SK-N-SH (cell line): Measurements from ENCODE around the gene ACOXL. TPM values are rescaled to one million over a fixed set of nuclear protein-coding genes. Genes with fewer than 3 reads are reported as not detected.

Experiments used
- CTCF ChIA-PET: fragments of 300-600, 350-600 bp; formaldehyde crosslinking; extraction: SDS; loops from one replicate; lab custom pipeline; 2021; lab: Yijun Ruan, JAX
- POLR2A ChIA-PET: fragments of 350-600 bp; sonication (Branson Sonifier 250); formaldehyde crosslinking; extraction: SDS; loops from one replicate; lab custom pipeline; 2020; ENCODE audit warnings: antibody characterized with exemption, inconsistent platforms; lab: Yijun Ruan, JAX
- DNase-seq: peaks from one replicate; pipeline ENCODE4 v3.0.0; 2012
- H2AFZ ChIP-seq: fragments of 200-600 bp; sonication (generic); 2 replicates; pipeline ENCODE4 v1.8.1; 2016; ENCODE audit warnings: antibody characterized with exemption, mild to moderate bottlenecking, low read depth
- H3F3A ChIP-seq: fragments of 200-600 bp; sonication (generic); replicated peaks from 2 replicates; pipeline ENCODE3; 2016; ENCODE audit warnings: antibody characterized with exemption, mild to moderate bottlenecking; ENCODE audit not compliant: insufficient read depth
- H3K27ac ChIP-seq, 2 experiments: fragments of 200-500 bp in 1 of 2; fragments of 200-600 bp in 1 of 2; sonication (Bioruptor generic) in 1 of 2; sonication (generic), shearing (Covaris generic) in 1 of 2; 2 replicates each; pipeline versions ENCODE4 v1.5.1 to v1.6.1; 2014 to 2016; ENCODE audit warnings: low read depth in 2 of 2, inconsistent platforms in 1 of 2, low read length in 1 of 2, mild to moderate bottlenecking in 1 of 2, mixed read lengths in 1 of 2
- H3K27me3 ChIP-seq: fragments of 200-600 bp; sonication (generic), shearing (Covaris generic); 2 replicates; pipeline ENCODE4 v1.6.1; 2016; ENCODE audit warnings: mixed run types; ENCODE audit not compliant: insufficient read depth
- H3K36me3 ChIP-seq, 2 experiments: fragments of 200-500 bp in 1 of 2; fragments of 200-600 bp in 1 of 2; sonication (Bioruptor generic) in 1 of 2; sonication (generic) in 1 of 2; replicated peaks in 1 of 2; 2 replicates each; pipeline versions ENCODE3 to v1.5.1; 2014 to 2016; ENCODE audit warnings: low read length in 1 of 2, mild to moderate bottlenecking in 1 of 2; ENCODE audit not compliant: insufficient read depth in 2 of 2, control insufficient read depth in 1 of 2
- H3K4me1 ChIP-seq, 2 experiments: fragments of 200-500 bp in 1 of 2; fragments of 200-600 bp in 1 of 2; sonication (Bioruptor generic) in 1 of 2; sonication (generic), shearing (Covaris generic) in 1 of 2; 2 replicates each; pipeline versions ENCODE4 v1.5.1 to v1.6.1; 2014 to 2016; ENCODE audit warnings: low read depth in 1 of 2, low read length in 1 of 2, mixed run types in 1 of 2; ENCODE audit not compliant: insufficient read depth in 2 of 2, control insufficient read depth in 1 of 2
- H3K4me2 ChIP-seq: fragments of 200-600 bp; sonication (generic), shearing (Covaris generic); 2 replicates; pipeline ENCODE4 v1.6.1; 2017; ENCODE audit warnings: mixed run types
- H3K4me3 ChIP-seq, 2 experiments: fragments of 200-500 bp in 1 of 2; fragments of 200-600 bp in 1 of 2; sonication (Bioruptor generic) in 1 of 2; sonication (generic), shearing (Covaris generic) in 1 of 2; 2 replicates each; pipeline versions ENCODE4 v1.5.1 to v1.8.1; 2014 to 2016; ENCODE audit warnings: low read depth in 2 of 2, inconsistent platforms in 1 of 2, low read length in 1 of 2, mild to moderate bottlenecking in 1 of 2, mixed read lengths in 1 of 2, moderate library complexity in 1 of 2
- H3K79me2 ChIP-seq: fragments of 200-600 bp; sonication (generic); 2 replicates; pipeline ENCODE4 v1.8.1; 2017; ENCODE audit warnings: mild to moderate bottlenecking; ENCODE audit not compliant: insufficient read depth
- H3K9ac ChIP-seq: fragments of 200-600 bp; sonication (generic); 2 replicates; pipeline ENCODE4 v1.6.1; 2017; ENCODE audit warnings: mixed run types
- H3K9me2 ChIP-seq: fragments of 200-600 bp; sonication (generic); 2 replicates; pipeline ENCODE4 v1.6.1; 2017; ENCODE audit warnings: mixed run types
- H3K9me3 ChIP-seq: fragments of 200-600 bp; sonication (generic); 2 replicates; pipeline ENCODE4 v1.6.1; 2017; ENCODE audit warnings: mixed run types, mild to moderate bottlenecking, moderate library complexity
- H4K20me1 ChIP-seq: fragments of 200-600 bp; sonication (generic); 2 replicates; pipeline ENCODE4 v1.6.1; 2017; ENCODE audit warnings: mild to moderate bottlenecking, mixed run types; ENCODE audit not compliant: insufficient read depth
- ELF1 ChIP-seq: IDR thresholded peaks from 2 replicates; pipeline ENCODE4 v1.4.0; 2012
- GABPA ChIP-seq: IDR thresholded peaks from 2 replicates; pipeline ENCODE4 v1.4.0; 2012; ENCODE audit warnings: low read depth, mild to moderate bottlenecking
- GATA2 ChIP-seq: sonication (generic); formaldehyde crosslinking; IDR thresholded peaks from 2 replicates; pipeline ENCODE4 v1.5.0; 2020; ENCODE audit warnings: mild to moderate bottlenecking, missing genetic modification reagents
- IRF3 ChIP-seq: fragments of 150-350 bp; IDR thresholded peaks from 2 replicates; pipeline ENCODE4 v1.6.1; 2016; ENCODE audit warnings: mild to moderate bottlenecking, low read depth, low read length
- MEF2A ChIP-seq: IDR thresholded peaks from 2 replicates; pipeline ENCODE4 v1.4.0; 2012; ENCODE audit warnings: low read depth, borderline replicate concordance
- NFIC ChIP-seq: IDR thresholded peaks from 2 replicates; pipeline ENCODE4 v1.4.0; 2012; ENCODE audit warnings: borderline replicate concordance
- NRF1 ChIP-seq: IDR thresholded peaks from 2 replicates; pipeline ENCODE4 v1.6.1; 2012; ENCODE audit warnings: low read depth, mild to moderate bottlenecking, low read length
- POLR2AphosphoS5 ChIP-seq: IDR thresholded peaks from 2 replicates; pipeline ENCODE4 v1.6.1; 2012; ENCODE audit warnings: low read depth, low read length
- REST ChIP-seq: IDR thresholded peaks from 2 replicates; pipeline ENCODE4 v1.6.1; 2012; ENCODE audit warnings: mild to moderate bottlenecking, low read depth, low read length, moderate library complexity
- RFX5 ChIP-seq: IDR thresholded peaks from 2 replicates; pipeline ENCODE4 v1.6.1; 2012; ENCODE audit warnings: mild to moderate bottlenecking, improper control_type of control experiment, low read length
- SMC3 ChIP-seq: IDR thresholded peaks from 2 replicates; pipeline ENCODE4 v1.6.1; 2012; ENCODE audit warnings: low read depth, low read length, improper control_type of control experiment
- USF1 ChIP-seq: IDR thresholded peaks from 2 replicates; pipeline ENCODE4 v1.4.0; 2012; ENCODE audit warnings: low read depth, borderline replicate concordance
- ZBTB33 ChIP-seq: IDR thresholded peaks from 2 replicates; pipeline ENCODE4 v1.4.0; 2012; ENCODE audit warnings: low read depth, borderline replicate concordance
- WGBS: methylation state at CpG from one replicate; pipeline ENCODE4 v1.1.6; 2017; ENCODE audit warnings: low lambda C conversion rate; 5-methylcytosine and 5-hydroxymethylcytosine counted together
- polyA plus RNA-seq, 3 experiments: library from polyadenylated mRNA; depleted of rRNA; stranded (reverse); fragments of >200 nt; gene quantifications; 2 replicates each; pipeline ENCODE4 v1.2.3, GENCODE V29; 2012

Gene ACOXL
- polyA plus RNA-seq, 1 of the 3 experiments (the other 2 are of a cell fraction): not detected

- H4K20me1 ChIP-seq: no peaks in the 10 kb centered on the region
- WGBS: 52% methylated on average over 16 of the region's 17 CpGs
- TF ChIP-seq POLR2AphosphoS5 (no peak), ELF1 (no peak), USF1 (no peak), RFX5 (no peak), NFIC (no peak), GABPA (no peak), ZBTB33 (no peak)
- H3K27me3 ChIP-seq: no peaks in the 10 kb centered on the region; the same call in 1 of the 2 replicates
- no peak overlapping the region for H3K4me3 ChIP-seq
- H3K36me3 ChIP-seq: no peaks in the 10 kb centered on the region
- H3K79me2 ChIP-seq: no peaks in the 10 kb centered on the region
- no peaks in the 10 kb centered on the region for H3F3A ChIP-seq
- no peak overlapping the region for H3K4me2 ChIP-seq
- ChIA-PET POLR2A (no interaction called here), CTCF (no interaction called here)
- H3K9me2 ChIP-seq: no peaks in the 10 kb centered on the region
- no peak overlapping the region for H3K27ac ChIP-seq
- H3K4me1 ChIP-seq: peaks cover 0 to 15% of the 10 kb centered on the region in 2 experiments; a peak in 1 of 4 replicates
- H3K9ac ChIP-seq: no peak overlapping the region
- DNase-seq: no peak
- H2AFZ ChIP-seq: no peak overlapping the region
- 0 out of 2 replicates have a peak, but pooled peaks cover 4% of the 10 kb centered on the region for H3K9me3 ChIP-seq
These were observed 141.5 kb downstream of the ACOXL start for GRCh38 chr2:110873597-110874452.

- H3K9me2 ChIP-seq: no peaks in the 10 kb centered on the region
- POLR2A ChIA-PET: no interaction called here
- no peaks in the 10 kb centered on the region for H3K79me2 ChIP-seq
- no peaks in the 10 kb centered on the region for H3K36me3 ChIP-seq
- TF ChIP-seq GATA2 (CRISPR knock-in tag) (no peak), REST (no peak), NRF1 (no peak), SMC3 (no peak), MEF2A (no peak), IRF3 (no peak)
- 61% methylated on average over 21 of the region's 24 CpGs for WGBS
- CTCF ChIA-PET: no interaction called here
- no peak overlapping the region for H3K27ac ChIP-seq
- no peak for DNase-seq
- H3F3A ChIP-seq: no peaks in the 10 kb centered on the region
- no peak overlapping the region for H2AFZ ChIP-seq
- 0 out of 2 replicates have a peak, but pooled peaks cover 4% of the 10 kb centered on the region for H3K9me3 ChIP-seq
- no peak overlapping the region for H3K4me3 ChIP-seq
- H3K4me2 ChIP-seq: no peak overlapping the region
- H3K9ac ChIP-seq: no peak overlapping the region
- peaks cover 0 to 6% of the 10 kb centered on the region in 2 experiments; a peak in 1 of 4 replicates for H3K4me1 ChIP-seq
- no peaks in the 10 kb centered on the region for H4K20me1 ChIP-seq
- no peaks in the 10 kb centered on the region; the same call in 1 of the 2 replicates for H3K27me3 ChIP-seq
These were observed 142.3 kb downstream of the ACOXL start for GRCh38 chr2:110874453-110875383.
